Stomach (tissue), 9 donors: ENCODE results near the gene PLOD2. TPM values are rescaled to one million over a fixed set of nuclear protein-coding genes. Genes with fewer than 3 reads are reported as not detected.
A peak's percentile ranks its signal among the peaks of the same experiment; 100 is the strongest.

Experiments used
- DNase-seq, 2 donors: peaks; one replicate each; pipeline versions ENCODE4 v3.0.0 to v3.0.0-alpha.2; 2013 to 2019
- H3K27ac ChIP-seq, 5 donors: fragments of 200-600 bp in 4 of 5; sonication (generic) in 4 of 5; one replicate each; pipeline ENCODE4 v1.5.1; 2013 to 2019; ENCODE audit warnings: mild to moderate bottlenecking in 1 of 5, moderate library complexity in 1 of 5
- H3K27me3 ChIP-seq, 3 donors: fragments of 200-600 bp; sonication (generic); one replicate each; pipeline ENCODE4 v1.5.1; 2017 to 2019; ENCODE audit warnings: mixed run types in 1 of 3
- H3K36me3 ChIP-seq, 4 donors: fragments of 200-600 bp; sonication (generic); 1 replicate in 3 of 4; 2 replicates in 1 of 4; pipeline ENCODE4 v1.5.1; 2016 to 2019
- H3K4me1 ChIP-seq, 4 donors: fragments of 200-600 bp; sonication (generic); one replicate each; pipeline ENCODE4 v1.5.1; 2016 to 2019
- H3K4me3 ChIP-seq, 4 donors: fragments of 200-600 bp; sonication (generic) in 3 of 4; one replicate each; pipeline ENCODE4 v1.5.1; 2016 to 2019; ENCODE audit warnings: mild to moderate bottlenecking in 1 of 4
- H3K9me3 ChIP-seq, 4 donors: fragments of 200-600 bp; sonication (generic); one replicate each; pipeline ENCODE4 v1.5.1; 2016 to 2019
- EP300 ChIP-seq: sonication (generic); formaldehyde crosslinking; IDR thresholded peaks from one replicate; pipeline ENCODE4 v1.6.1; 2017; ENCODE audit warnings: antibody characterized with exemption
- POLR2A ChIP-seq, 4 donors: fragments of 450-650 bp; IDR thresholded peaks; one replicate each; pipeline ENCODE4 v1.6.1; 2016; ENCODE audit warnings: antibody characterized with exemption in 4 of 4, control low read depth in 2 of 4, mild to moderate bottlenecking in 1 of 4, moderate library complexity in 1 of 4
- POLR2AphosphoS5 ChIP-seq, 3 donors: sonication (generic); formaldehyde crosslinking; IDR thresholded peaks; one replicate each; pipeline ENCODE4 v1.6.1; 2016; ENCODE audit warnings: antibody characterized with exemption in 3 of 3
- WGBS, 5 donors: extraction: QIAGEN DNeasy Blood & Tissue Kit in 3 of 5; methylation state at CpG; one replicate each; pipeline versions ENCODE4 v1.1.5 to v1.1.7; 2013 to 2018; 5-methylcytosine and 5-hydroxymethylcytosine counted together
- intact Hi-C: fragments of 100-400 bp; cut with DNase I; formaldehyde crosslinking; loops from one replicate; pipeline ENCODE4 v1.15.1; 2023; ENCODE audit warnings: low total_unique reads
- polyA plus RNA-seq, 3 donors: library from polyadenylated mRNA; stranded (reverse); fragments of 200-250 nt; gene quantifications; one replicate each; pipeline ENCODE4 v1.2.3, GENCODE V29; 2013
- total RNA-seq, 5 donors: library from RNA; depleted of rRNA; stranded (reverse); fragments of >200 nt; gene quantifications; one replicate each; pipeline versions ENCODE4 v1.1.0 to v1.2.3, GENCODE V29; 2014 to 2016
- TF ChIP-seq, protein P1 (sequence below), 7 experiments: fragments of 450-650 bp in 4 of 7; fragments of 200-600 bp in 3 of 7; sonication (generic) in 3 of 7; IDR thresholded peaks; one replicate each; pipeline ENCODE4 v1.5.1; 2016 to 2019; ENCODE audit warnings: antibody characterized with exemption in 7 of 7, control low read depth in 2 of 7, mild to moderate bottlenecking in 1 of 7
- donor health status: healthy with polysubstance abuse.
- donor health status: Bipolar disorder and iron deficiency.
- donor health status: healthy.

Gene PLOD2
- total and polyA plus RNA-seq, 8 donors = 18.1 to 99.5 (median 43.0) TPM

DNA sequence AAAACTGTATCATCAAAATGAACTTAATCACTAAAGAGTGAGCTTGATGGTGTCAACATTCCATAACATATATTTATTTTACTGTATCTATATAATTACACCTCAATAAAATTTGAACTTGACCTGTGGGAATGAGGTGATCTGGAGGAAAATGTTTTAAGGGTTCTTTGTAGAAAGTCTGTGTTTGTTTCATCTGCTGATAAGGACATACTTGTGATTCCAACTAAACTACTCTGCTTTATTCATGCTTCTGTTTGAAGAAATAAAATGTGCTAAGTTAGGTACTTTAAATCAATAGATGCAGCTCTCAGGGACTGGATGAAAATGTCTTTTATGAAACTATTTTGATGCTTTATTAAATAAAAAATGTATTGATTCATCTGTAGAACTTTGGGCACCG is 11.6 kb upstream of the PLOD2 start:
- no peaks in the 10 kb centered on the region for H3K36me3 ChIP-seq
- no peak overlapping the region for H3K27ac ChIP-seq
- no peaks in the 10 kb centered on the region for H3K9me3 ChIP-seq
- 57 to 76% (median 66%) methylated on average over 1 of the region's 1 CpG for WGBS, 5 donors
- no peak for TF ChIP-seq EP300
- TF ChIP-seq, protein P1, sequence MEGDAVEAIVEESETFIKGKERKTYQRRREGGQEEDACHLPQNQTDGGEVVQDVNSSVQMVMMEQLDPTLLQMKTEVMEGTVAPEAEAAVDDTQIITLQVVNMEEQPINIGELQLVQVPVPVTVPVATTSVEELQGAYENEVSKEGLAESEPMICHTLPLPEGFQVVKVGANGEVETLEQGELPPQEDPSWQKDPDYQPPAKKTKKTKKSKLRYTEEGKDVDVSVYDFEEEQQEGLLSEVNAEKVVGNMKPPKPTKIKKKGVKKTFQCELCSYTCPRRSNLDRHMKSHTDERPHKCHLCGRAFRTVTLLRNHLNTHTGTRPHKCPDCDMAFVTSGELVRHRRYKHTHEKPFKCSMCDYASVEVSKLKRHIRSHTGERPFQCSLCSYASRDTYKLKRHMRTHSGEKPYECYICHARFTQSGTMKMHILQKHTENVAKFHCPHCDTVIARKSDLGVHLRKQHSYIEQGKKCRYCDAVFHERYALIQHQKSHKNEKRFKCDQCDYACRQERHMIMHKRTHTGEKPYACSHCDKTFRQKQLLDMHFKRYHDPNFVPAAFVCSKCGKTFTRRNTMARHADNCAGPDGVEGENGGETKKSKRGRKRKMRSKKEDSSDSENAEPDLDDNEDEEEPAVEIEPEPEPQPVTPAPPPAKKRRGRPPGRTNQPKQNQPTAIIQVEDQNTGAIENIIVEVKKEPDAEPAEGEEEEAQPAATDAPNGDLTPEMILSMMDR (IDR thresholded peaks at IDR 0.05) = no peak
- no peaks in the 10 kb centered on the region for H3K4me1 ChIP-seq
- intact Hi-C loops = no loop called here
- no peak for DNase-seq
- H3K4me3 ChIP-seq = no peak overlapping the region
- no peaks in the 10 kb centered on the region for H3K27me3 ChIP-seq

- Histone ChIP-seq H3K27me3 (no peaks in the 10 kb centered on the region), H3K4me3 (no peak overlapping the region), H3K4me1 (peaks cover 6 to 17% (median 11%) of the 10 kb centered on the region in 4 donors), H3K36me3 (no peaks in the 10 kb centered on the region), H3K9me3 (no peaks in the 10 kb centered on the region), H3K27ac (no peak overlapping the region)
- no peak for DNase-seq
- WGBS, 5 donors = 84 to 97% (median 94%) methylated on average over 1 of the region's 1 CpG
- TF ChIP-seq, protein P1 (IDR thresholded peaks at IDR 0.05) = no peak
- TF ChIP-seq EP300 (no peak), POLR2AphosphoS5 (IDR thresholded peaks at IDR 0.05) (no peak), POLR2A (IDR thresholded peaks at IDR 0.05) (no peak)
- intact Hi-C loops = no loop called here
Observed at GRCh38 chr3:146170591-146170990, 9.6 kb upstream of the PLOD2 start.

DNA sequence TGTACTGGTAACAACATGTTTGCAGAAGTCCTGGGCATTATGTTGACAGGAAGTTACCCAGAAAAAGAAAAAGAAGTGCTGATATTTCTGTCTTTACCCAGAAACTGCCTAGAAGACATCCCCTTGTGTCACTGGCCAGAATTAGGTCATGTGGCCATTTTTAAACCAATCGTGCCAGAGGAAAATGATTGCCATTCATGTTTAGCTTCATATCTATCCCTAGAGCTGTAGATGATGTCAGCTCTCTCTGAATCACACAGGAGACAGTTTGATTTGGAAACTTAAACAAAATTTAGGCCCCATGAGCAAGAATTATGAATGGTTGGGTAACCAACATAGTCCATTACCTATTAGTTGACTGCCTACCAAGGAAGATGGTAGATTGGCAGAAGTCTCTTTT is 8.9 kb upstream of the PLOD2 start:
- 82 to 100% (median 91%) methylated on average over 1 of the region's 1 CpG for WGBS, 5 donors
- Histone ChIP-seq H3K4me1 (peaks cover 6 to 20% (median 16%) of the 10 kb centered on the region in 4 donors), H3K27me3 (no peaks in the 10 kb centered on the region), H3K27ac (no peak overlapping the region), H3K9me3 (no peaks in the 10 kb centered on the region), H3K36me3 (no peaks in the 10 kb centered on the region), H3K4me3 (no peak overlapping the region)
- intact Hi-C loops = no loop called here
- TF ChIP-seq, protein P1 (IDR thresholded peaks at IDR 0.05) = no peak
- TF ChIP-seq EP300 (no peak), POLR2A (IDR thresholded peaks at IDR 0.05) (no peak), POLR2AphosphoS5 (IDR thresholded peaks at IDR 0.05) (no peak)
- no peak for DNase-seq

- H3K4me3 ChIP-seq = no peak overlapping the region
- no peaks in the 10 kb centered on the region for H3K9me3 ChIP-seq
- H3K27ac ChIP-seq = peak overlapping the region in 4 of 5 donors; percentile 9 to 48 (median 25)
- intact Hi-C loops = no loop called here
- DNase-seq = peak in 1 of 2 donors; percentile 53
- TF ChIP-seq, protein P1 (IDR thresholded peaks at IDR 0.05) = no peak
- no peak for TF ChIP-seq POLR2A (IDR thresholded peaks at IDR 0.05)
- no peak for TF ChIP-seq POLR2AphosphoS5 (IDR thresholded peaks at IDR 0.05)
- no peak for TF ChIP-seq EP300
- H3K4me1 ChIP-seq = peaks cover 15 to 48% (median 25%) of the 10 kb centered on the region in 4 donors
- H3K36me3 ChIP-seq = no peaks in the 10 kb centered on the region
- H3K27me3 ChIP-seq = no peaks in the 10 kb centered on the region
- WGBS, 5 donors = 18 to 31% (median 26%) methylated on average over 3 of the region's 3 CpGs
Observed at GRCh38 chr3:146166826-146167225, 5.8 kb upstream of the PLOD2 start.
